ENCODE data around the gene LYST. TPM values are rescaled to one million over a fixed set of nuclear protein-coding genes. Genes with fewer than 3 reads are reported as not detected.

Gene LYST
- total and polyA plus RNA-seq, 10 of the 15 experiments (the other 5 are each of a cell fraction or from before 2014, with no cell fraction given), result 3.3 to 28.1 (median 5.6) TPM

DNA sequence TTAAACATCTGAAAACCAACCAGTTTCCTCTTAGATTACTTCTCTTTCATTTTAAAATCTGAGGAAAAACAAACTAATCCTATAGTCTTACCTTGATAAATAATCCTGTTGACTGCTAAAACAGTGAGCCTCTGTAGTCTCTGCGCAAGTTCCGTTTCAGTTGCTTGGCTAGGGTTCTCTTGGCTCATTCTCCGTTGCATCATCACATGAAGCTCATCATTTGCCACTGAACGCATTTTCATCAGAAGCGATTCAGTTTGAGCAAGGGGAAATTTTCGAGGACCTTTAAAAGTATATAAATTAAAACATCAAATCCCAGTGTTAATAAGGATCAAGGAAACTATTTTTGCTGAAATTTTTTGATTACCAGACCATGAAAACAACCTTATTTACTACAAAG is 120.5 kb downstream of the LYST start (continued):
- no peak for TF ChIP-seq BRCA1 (IDR thresholded peaks at IDR 0.05; ENCODE audit: low read depth, low read length)

GRCh38 chr1:235745503-235746136 is 121.1 kb downstream of the LYST start:
- Histone ChIP-seq H2AFZ (ENCODE audit: control insufficient read depth, low read depth, low read length) (no peak overlapping the region), H3K9ac (ENCODE audit: control insufficient read depth, insufficient read depth, low read length) (no peak overlapping the region), H3K27ac (ENCODE audit: control insufficient read depth, insufficient read depth) (no peak overlapping the region), H3K9me3 (replicated peaks; ENCODE audit: control insufficient read depth, insufficient read depth, low read length) (no peaks in the 10 kb centered on the region), H3K4me2 (ENCODE audit: control insufficient read depth, insufficient read depth) (no peak overlapping the region), H3K4me3 (no peak overlapping the region), H3K79me2 (ENCODE audit: control insufficient read depth, insufficient read depth, low read length) (no peaks in the 10 kb centered on the region), H3K4me1 (ENCODE audit: control insufficient read depth, insufficient read depth, low read length) (no peaks in the 10 kb centered on the region), H3K27me3 (replicated peaks in 1 of 2; ENCODE audit: control insufficient read depth in 2 of 2, insufficient read depth in 2 of 2, low read length in 1 of 2) (no peaks in the 10 kb centered on the region), H3K36me3 (ENCODE audit: control insufficient read depth in 2 of 2, insufficient read depth in 2 of 2, low read length in 1 of 2) (no peaks in the 10 kb centered on the region; a peak in 1 of 4 replicates), H4K20me1 (ENCODE audit: control insufficient read depth, insufficient read depth) (no peaks in the 10 kb centered on the region)
- ChIA-PET CTCF (no interaction called here), RAD21 (ENCODE audit: unreplicated experiment) (interaction anchor here (1.2 kb wide), 1 partner anchor 98 kb away, joined by 3 read pairs; no protein-coding TSS in a partner anchor), SMC1A (ENCODE audit: uncharacterized antibody, unreplicated experiment) (interaction anchor here (0.6 kb wide), 1 partner anchor 31 kb away, joined by 3 read pairs; no protein-coding TSS in a partner anchor), POLR2A (no interaction called here)
- DNase-seq (ENCODE audit: low read depth, low spot score) (no peak), FAIRE-seq (no peak), ATAC-seq (no peak)
- TF ChIP-seq CEBPZ (IDR thresholded peaks at IDR 0.05; ENCODE audit: low read depth, low read length) (no peak), SRF (IDR thresholded peaks at IDR 0.05; ENCODE audit: low read depth in 2 of 2, low read length in 2 of 2) (no peak), POLR2AphosphoS2 (IDR thresholded peaks at IDR 0.05; ENCODE audit: low read depth, low read length) (no peak), SIN3A (IDR thresholded peaks at IDR 0.05; ENCODE audit: low read depth, low read length) (no peak), SMC3 (IDR thresholded peaks at IDR 0.05; ENCODE audit: borderline replicate concordance, low read length) (no peak)
- TF ChIP-seq, protein P1, sequence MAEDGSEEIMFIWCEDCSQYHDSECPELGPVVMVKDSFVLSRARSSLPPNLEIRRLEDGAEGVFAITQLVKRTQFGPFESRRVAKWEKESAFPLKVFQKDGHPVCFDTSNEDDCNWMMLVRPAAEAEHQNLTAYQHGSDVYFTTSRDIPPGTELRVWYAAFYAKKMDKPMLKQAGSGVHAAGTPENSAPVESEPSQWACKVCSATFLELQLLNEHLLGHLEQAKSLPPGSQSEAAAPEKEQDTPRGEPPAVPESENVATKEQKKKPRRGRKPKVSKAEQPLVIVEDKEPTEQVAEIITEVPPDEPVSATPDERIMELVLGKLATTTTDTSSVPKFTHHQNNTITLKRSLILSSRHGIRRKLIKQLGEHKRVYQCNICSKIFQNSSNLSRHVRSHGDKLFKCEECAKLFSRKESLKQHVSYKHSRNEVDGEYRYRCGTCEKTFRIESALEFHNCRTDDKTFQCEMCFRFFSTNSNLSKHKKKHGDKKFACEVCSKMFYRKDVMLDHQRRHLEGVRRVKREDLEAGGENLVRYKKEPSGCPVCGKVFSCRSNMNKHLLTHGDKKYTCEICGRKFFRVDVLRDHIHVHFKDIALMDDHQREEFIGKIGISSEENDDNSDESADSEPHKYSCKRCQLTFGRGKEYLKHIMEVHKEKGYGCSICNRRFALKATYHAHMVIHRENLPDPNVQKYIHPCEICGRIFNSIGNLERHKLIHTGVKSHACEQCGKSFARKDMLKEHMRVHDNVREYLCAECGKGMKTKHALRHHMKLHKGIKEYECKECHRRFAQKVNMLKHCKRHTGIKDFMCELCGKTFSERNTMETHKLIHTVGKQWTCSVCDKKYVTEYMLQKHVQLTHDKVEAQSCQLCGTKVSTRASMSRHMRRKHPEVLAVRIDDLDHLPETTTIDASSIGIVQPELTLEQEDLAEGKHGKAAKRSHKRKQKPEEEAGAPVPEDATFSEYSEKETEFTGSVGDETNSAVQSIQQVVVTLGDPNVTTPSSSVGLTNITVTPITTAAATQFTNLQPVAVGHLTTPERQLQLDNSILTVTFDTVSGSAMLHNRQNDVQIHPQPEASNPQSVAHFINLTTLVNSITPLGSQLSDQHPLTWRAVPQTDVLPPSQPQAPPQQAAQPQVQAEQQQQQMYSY (CRISPR knock-in tag; IDR thresholded peaks at IDR 0.05), result no peak
- TF ChIP-seq, protein P2, sequence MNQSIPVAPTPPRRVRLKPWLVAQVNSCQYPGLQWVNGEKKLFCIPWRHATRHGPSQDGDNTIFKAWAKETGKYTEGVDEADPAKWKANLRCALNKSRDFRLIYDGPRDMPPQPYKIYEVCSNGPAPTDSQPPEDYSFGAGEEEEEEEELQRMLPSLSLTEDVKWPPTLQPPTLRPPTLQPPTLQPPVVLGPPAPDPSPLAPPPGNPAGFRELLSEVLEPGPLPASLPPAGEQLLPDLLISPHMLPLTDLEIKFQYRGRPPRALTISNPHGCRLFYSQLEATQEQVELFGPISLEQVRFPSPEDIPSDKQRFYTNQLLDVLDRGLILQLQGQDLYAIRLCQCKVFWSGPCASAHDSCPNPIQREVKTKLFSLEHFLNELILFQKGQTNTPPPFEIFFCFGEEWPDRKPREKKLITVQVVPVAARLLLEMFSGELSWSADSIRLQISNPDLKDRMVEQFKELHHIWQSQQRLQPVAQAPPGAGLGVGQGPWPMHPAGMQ (IDR thresholded peaks at IDR 0.05; ENCODE audit: borderline replicate concordance), result no peak
- intact Hi-C loops (cut with micrococcal nuclease; ENCODE audit: unreplicated experiment), result no loop called here
- WGBS (ENCODE audit: insufficient coverage, insufficient replicate concordance, low lambda C conversion rate, missing lambda C conversion rate), result 72% methylated on average over 4 of the region's 4 CpGs
- in situ Hi-C loops (cut with MboI), result no loop called here
- BruUV-seq (replicated peaks), result no TSS peak
